GM12892 (cell line): Measurements from ENCODE around the gene KLC4.

Experiments
- POLR2A ChIP-seq: IDR thresholded peaks from 2 replicates; pipeline ENCODE4 v1.6.1; 2011; ENCODE audit warnings: low read depth, low read length, control low read depth
- POLR2AphosphoS5 ChIP-seq: IDR thresholded peaks from 2 replicates; pipeline ENCODE4 v1.6.1; 2011; ENCODE audit warnings: low read depth, low read length, control low read depth
- TAF1 ChIP-seq: IDR thresholded peaks from 2 replicates; pipeline ENCODE4 v1.6.1; 2011; ENCODE audit warnings: low read depth, mild to moderate bottlenecking, control low read depth, low read length, borderline replicate concordance

DNA sequence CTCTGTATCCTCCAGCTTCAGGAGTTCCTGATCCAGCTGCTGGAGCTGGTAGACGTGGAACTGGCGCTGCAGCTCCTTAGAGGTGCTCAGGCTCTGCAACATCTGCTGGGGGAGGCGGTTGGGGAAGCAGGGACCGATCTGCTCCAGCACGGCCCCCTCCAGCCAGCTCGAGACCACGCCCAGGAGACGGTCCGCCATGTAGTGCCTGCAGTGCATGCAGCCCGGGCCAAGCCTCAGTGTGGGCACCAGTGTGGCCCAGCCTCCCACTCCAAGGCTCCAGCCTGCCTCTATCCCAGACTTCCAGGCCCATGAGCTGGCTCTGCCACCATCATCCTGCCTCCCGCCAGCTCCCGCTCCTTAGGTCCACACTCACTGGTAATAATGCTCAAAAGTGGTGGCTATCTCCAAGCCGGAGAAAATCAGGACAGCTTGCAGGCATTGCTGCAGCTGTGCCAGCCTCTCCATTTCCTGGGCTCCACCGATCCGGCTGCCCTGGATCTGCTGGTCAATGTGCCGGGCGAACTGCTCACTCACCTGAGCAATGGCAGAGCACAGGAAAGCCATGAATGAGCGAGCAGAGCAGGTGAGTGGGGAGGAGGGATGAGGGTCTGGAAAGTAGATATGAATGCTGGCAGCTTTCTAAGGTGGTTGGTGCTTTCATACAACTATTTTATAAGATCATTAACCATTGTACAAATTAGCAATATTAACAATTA, 18.7 kb upstream of the KLC4 start:
- TF ChIP-seq POLR2AphosphoS5 (no peak), POLR2A (no peak), TAF1 (no peak)
